Stimulated activated CD8-positive, alpha-beta memory T cell treated with anti-CD3 and anti-CD28 coated beads, Interleukin-15, amount 100 ng/mL, for 4 hours (primary cell): ENCODE measurements around the gene DYNLT2B.
"Not testable (repeated sequence)": the region's sequence is repeated elsewhere in the genome, so short reads cannot be mapped to it uniquely, and the experiment has no call there.

Source experiments
- DNase-seq, 2 donors: peaks; one replicate each; pipeline ENCODE4 v3.0.0-alpha.2; 2020; ENCODE audit warnings: low read depth in 2 of 2

The DYNLT2B gene

GRCh38 chr3:196317687-196318467, at the start of gene DYNLT2B:
Gene DYNLT2B, minus strand, starts transcription at chr3:196318240. Its CDS starts 88 bp downstream, at chr3:196318152.
- peak; percentile 68 to 75 for DNase-seq

DNA sequence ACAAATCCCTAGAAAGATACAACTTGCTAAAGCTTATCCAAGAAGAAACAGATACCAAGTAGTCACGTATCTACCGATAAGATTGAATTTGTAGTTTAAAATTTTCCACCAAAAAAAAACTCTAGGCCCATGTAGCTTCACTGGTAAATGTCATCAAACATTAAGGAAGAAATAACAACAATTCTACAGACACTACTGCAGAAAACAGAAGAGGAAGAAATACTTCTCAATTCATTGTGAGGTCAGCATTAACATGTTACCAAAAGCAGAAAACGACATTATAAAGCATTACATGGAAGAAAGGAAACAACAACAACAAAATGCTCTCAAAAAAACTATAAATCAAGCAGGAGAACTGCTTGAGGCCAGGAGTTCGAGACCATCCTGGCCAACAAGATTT, 47.7 kb upstream of the DYNLT2B start:
- DNase-seq = no peak

GRCh38 chr3:196360586-196360985, 42.5 kb upstream of the DYNLT2B start:
- no peak for DNase-seq

DNA sequence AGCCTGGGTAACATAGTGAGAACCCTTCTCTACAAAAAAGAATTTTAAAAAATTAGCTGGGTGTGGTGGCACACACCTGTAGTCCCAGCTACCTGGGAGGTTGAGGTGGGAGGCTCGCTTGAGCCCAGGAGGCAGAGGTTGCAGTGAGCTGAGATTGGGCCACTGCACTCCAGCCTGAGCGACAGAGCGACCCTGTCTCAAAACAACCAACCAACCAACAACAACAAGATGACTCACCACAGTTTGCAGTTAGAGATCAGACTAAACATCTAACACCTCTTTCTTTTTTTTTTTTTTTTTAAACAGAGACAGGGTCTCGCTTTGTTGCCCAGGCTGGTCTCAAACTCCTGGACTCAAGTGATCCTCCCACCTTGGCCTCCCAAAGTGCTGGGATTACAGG, 40.5 kb upstream of the DYNLT2B start:
- DNase-seq = not testable (repeated sequence)

DNA sequence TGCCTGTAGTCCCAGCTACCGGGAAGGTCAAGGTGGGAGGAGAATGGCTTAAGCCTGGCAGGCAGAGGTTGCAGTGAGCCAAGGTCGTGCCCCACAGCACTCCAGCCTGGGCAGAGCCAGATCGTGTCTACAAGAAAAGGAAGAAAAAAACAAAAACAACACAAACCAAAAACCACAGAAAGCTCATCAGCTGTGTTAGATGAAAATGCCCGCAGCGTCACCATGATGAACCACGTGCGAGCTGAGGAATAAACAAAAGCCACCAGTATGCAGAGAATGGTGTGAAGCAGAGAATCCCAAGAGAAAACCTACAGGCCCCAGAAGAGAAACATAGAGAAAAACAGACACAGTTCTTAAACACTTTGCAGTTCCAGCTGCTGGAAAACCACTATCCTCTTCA, 39.9 kb upstream of the DYNLT2B start:
- DNase-seq = no peak

DNA sequence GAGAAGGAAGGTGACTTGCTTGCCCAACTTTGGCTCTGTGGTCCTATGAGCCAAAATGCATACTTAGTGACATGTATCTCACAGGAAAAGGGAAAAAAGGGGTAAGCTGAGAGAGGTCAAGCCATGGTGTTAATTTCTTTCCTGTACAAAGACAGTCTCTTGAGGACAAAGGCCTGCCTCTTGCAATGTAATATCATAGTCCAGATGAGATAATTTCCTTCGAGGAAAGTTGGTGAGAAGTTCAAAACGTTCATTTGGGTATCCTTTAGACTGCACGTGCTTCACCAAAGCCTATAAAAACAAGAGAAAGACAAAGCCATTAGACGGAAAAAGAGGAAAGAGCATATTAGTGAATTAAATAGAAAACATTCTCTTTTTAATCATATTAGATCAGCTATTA, 38.5 kb upstream of the DYNLT2B start:
- no peak for DNase-seq

DNA sequence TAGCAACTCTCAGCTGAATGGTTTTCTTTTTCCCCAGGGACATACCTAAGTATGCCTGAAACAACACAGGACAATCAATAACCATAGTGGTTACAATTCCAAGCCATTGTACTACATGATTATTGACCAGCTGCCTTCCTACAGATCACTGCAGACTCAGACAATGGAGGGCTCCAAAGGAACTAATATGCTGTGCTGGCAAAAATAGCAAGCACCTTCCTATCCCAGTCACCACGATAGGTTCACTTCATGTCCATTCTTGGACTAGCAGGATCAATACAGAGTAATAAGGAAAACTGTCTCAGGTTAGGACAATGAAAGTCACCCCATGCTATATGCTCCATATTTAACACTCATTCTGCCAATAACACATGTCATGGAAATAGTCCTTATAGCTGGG, 37.6 kb upstream of the DYNLT2B start:
- DNase-seq = no peak

GRCh38 chr3:196354132-196354531, 36.1 kb upstream of the DYNLT2B start:
- no peak for DNase-seq

DNA sequence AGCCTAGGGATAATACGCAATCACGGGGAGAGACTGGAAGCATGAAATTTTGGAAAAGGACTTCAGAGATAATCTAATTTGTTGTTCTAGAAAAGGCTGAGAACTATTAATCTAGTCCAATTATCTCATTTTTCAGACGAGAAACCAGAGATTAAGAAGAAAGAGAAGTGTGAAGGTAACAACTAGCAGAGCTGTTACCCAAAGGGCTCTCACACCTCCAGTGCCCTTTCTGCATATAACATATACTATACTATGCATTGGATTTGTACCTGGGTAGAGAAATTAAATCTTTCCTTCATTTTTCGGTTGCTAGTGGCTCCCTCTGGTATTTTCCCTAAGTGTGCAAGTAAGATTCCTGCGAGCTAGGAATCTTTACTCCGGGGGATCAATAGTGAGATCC, 33.5 kb upstream of the DYNLT2B start:
- no peak for DNase-seq

- no peak for DNase-seq
Measured at GRCh38 chr3:196350067-196350466, 32.0 kb upstream of the DYNLT2B start.

DNA sequence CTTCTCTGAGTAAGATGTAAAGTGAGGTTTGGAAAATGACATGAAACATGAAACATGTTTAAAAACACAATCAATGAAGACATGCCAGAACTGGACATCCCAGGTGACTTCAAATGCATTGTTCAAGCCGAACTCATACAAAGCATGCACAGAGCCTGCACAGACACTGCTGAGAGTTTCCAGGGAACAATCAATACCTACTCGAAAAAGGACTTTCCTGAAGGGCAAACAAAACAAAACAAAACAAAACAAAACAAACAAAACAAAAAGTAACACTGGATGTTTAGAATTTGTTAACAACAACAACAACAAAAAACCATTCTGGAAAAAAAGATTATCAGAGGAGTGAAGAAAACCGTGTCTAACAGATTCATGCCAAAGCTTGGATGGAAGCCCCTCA, 30.7 kb upstream of the DYNLT2B start:
- no peak for DNase-seq

DNA sequence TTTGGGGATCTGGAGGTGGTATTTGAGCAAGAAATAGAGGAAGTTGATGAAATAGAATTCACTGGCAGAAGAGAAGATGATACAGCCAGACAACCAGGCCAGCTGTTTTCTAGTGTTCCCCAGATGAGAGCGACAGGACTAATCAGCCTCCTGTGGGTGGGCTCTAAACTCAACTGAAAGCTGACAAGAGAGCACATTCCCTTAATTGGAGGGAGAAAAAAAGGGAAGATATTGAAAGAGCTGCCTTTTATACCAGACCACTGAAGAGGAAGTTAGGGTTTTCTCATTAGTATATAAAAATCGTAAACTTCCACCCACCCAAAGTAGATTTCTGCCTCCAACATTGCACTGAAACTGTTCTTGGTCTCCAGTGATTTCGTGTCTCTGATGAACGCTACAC, 26.6 kb upstream of the DYNLT2B start:
- DNase-seq = no peak

GRCh38 chr3:196343917-196344316, 25.9 kb upstream of the DYNLT2B start:
- not testable (repeated sequence) for DNase-seq

GRCh38 chr3:196341137-196341536, 23.1 kb upstream of the DYNLT2B start:
- no peak for DNase-seq

GRCh38 chr3:196340466-196340865, 22.4 kb upstream of the DYNLT2B start:
- no peak for DNase-seq

- no peak for DNase-seq
Measured at GRCh38 chr3:196339493-196340254, 21.6 kb upstream of the DYNLT2B start.

DNA sequence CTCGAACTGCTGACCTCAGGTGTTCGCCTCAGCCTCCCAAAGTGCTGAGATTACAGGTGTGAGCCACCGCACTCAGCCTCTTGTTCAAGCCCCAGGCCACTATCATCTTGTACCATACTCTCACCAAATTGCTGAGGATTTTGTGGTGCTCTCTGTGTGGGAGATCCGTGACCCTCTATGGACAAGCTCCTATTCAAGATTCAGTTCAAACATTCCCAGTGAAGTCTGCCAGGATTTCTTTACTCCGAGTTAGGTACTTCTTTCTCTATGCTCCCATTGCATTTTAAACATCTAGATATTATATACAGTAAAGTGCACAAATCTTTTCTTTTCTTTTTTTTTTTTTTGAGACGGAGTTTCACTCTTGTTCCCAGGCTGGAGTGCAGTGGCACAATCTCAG, 21.0 kb upstream of the DYNLT2B start:
- no peak for DNase-seq

DNA sequence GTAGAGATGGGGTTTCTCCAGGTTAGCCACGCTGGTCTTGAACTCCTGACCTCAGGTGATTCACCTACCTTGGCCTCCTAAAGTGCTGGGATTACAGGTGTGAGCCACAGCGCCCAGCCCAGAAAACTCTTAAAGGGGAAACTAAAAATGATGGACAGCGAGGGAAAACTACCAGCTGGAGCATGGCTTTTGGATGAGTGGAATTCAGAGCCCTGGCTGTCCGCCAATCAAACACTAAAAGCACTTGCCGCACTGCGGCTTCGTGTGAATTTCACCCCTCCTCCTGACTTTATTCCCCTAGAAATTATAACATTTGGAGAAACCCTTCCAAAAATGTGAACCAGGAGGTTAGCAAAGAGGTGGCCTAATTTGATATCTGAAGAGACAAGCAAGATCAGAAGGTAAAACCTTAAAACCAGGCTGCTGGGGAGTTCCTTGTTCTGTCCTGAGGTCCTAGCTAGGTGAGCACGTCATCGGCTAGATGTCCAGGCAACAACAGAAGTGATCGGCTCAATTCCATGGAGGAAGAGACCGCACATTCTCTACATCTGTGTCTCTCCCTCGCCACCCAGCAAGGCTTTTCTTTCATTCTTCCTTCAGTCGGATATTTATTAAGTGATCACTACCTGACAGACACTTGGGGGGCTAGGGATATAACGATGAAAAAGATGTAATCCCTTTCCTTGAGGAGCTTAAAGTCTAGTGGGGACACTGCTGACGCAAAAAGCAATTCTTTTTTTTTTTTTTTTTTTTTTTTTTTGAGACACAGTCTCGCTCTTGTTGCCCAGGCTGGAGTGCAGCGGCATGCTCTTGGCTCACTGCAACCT, 18.5 kb upstream of the DYNLT2B start:
- no peak for DNase-seq

DNA sequence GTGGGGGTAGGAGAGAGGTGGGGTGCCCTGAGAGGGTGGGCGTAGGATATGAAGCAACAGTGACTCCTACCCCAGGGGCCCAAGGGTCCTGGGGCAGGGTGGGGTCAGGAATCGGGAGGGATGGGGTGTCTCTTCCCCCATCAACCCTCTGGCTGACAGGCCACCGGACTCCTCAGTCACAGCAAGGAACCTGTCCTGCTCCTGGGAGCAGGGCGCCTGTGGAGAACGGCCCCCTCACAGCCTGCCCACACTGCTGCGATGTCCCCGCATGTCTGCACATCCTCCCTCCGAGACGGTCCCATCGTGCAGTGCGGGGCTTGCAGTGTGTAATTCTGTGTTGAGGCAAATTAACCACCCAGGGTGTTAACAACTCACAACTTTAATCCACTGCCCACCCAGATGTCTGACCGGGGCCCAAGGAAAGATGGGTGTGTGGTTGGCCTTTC, 17.5 kb upstream of the DYNLT2B start:
- no peak for DNase-seq

GRCh38 chr3:196334982-196335381, 16.9 kb upstream of the DYNLT2B start:
- no peak for DNase-seq

DNA sequence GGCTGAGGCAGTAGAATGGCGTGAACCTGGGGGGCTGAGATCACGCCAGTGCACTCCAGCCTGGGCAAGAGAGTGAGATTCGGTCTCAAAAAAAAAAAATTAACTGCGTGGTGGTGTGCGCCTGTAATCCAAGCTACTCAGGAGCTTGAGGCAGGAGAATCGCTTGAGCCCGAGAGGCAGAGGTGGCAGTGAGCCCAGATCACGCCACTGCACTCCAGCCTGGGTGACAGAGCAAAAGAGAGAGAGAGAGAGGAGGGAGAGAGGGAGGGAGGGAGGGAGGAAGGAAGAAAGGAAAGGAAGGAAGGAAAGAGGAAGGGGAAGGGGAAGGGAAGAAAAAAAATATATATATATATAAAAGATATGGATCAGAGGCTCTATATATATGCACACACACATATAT, 14.1 kb upstream of the DYNLT2B start:
- no peak for DNase-seq

DNA sequence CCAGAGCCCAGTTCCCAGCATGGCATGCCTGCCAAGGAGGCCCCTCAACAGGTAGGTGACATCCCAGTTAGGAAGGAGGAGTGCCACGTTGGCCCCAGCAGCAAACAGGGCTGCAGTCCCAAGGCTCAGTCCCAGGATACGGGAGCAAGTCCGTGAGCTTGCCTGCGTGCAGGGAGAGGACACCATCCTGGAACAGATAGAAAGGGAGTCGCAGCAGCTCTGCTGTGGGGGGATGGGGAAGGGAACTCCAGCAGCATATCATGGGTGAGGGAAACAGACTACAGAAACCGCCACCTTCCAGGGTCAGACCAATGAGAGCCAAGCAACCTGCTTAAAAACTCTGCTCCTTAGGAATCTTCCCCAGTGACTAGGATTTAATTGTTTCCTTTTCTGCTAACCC, 9.4 kb upstream of the DYNLT2B start:
- DNase-seq = no peak
